ENCODE measurements around the gene PTPRJ. TPM values are rescaled to one million over a fixed set of nuclear protein-coding genes. Genes with fewer than 3 reads are reported as not detected.

PTPRJ gene
- polyA plus RNA-seq, 1 donor from 2014 or later, result 8.6 TPM

- Histone ChIP-seq H2AFZ (ENCODE audit: low read depth, low read length) (no peak overlapping the region), H3K79me2 (replicated peaks; ENCODE audit: insufficient read depth, low read length) (no peaks in the 10 kb centered on the region), H3K9me2 (ENCODE audit: insufficient read depth, low read length) (no peaks in the 10 kb centered on the region), H3K9ac (ENCODE audit: low read length) (no peak overlapping the region), H3K9me3 (ENCODE audit: low read length) (no peaks in the 10 kb centered on the region), H3K4me2 (ENCODE audit: low read length) (no peak overlapping the region), H3K27ac (ENCODE audit: low read length) (no peak overlapping the region), H3K27me3 (ENCODE audit: insufficient read depth, low read depth, low read length) (no peaks in the 10 kb centered on the region), H3K4me3 (ENCODE audit: low read length) (no peak overlapping the region), H4K20me1 (ENCODE audit: insufficient read depth) (no peaks in the 10 kb centered on the region), H3K36me3 (ENCODE audit: insufficient read depth, low read length) (no peaks in the 10 kb centered on the region), H3F3A (ENCODE audit: insufficient read depth, low read length, poor library complexity, severe bottlenecking) (no peaks in the 10 kb centered on the region)
- no peak for TF ChIP-seq MXI1 (conservative IDR thresholded peaks at IDR 0.05; ENCODE audit: poor library complexity, severe bottlenecking)
- TF ChIP-seq POLR2AphosphoS5 (IDR thresholded peaks at IDR 0.05), result no peak
- TF ChIP-seq EZH2 (IDR thresholded peaks at IDR 0.05; ENCODE audit: borderline replicate concordance, insufficient read depth, low read length, poor library complexity, severe bottlenecking), result no peak
- no peak for TF ChIP-seq SMC3 (conservative IDR thresholded peaks at IDR 0.05; ENCODE audit: poor library complexity)
- no peak for TF ChIP-seq TAF1 (IDR thresholded peaks at IDR 0.05; ENCODE audit: low read depth)
- no peak for TF ChIP-seq RAD21 (conservative IDR thresholded peaks at IDR 0.05)
- no peak for TF ChIP-seq EP300 (conservative IDR thresholded peaks at IDR 0.05; ENCODE audit: poor library complexity, severe bottlenecking)
- TF ChIP-seq, protein P1, sequence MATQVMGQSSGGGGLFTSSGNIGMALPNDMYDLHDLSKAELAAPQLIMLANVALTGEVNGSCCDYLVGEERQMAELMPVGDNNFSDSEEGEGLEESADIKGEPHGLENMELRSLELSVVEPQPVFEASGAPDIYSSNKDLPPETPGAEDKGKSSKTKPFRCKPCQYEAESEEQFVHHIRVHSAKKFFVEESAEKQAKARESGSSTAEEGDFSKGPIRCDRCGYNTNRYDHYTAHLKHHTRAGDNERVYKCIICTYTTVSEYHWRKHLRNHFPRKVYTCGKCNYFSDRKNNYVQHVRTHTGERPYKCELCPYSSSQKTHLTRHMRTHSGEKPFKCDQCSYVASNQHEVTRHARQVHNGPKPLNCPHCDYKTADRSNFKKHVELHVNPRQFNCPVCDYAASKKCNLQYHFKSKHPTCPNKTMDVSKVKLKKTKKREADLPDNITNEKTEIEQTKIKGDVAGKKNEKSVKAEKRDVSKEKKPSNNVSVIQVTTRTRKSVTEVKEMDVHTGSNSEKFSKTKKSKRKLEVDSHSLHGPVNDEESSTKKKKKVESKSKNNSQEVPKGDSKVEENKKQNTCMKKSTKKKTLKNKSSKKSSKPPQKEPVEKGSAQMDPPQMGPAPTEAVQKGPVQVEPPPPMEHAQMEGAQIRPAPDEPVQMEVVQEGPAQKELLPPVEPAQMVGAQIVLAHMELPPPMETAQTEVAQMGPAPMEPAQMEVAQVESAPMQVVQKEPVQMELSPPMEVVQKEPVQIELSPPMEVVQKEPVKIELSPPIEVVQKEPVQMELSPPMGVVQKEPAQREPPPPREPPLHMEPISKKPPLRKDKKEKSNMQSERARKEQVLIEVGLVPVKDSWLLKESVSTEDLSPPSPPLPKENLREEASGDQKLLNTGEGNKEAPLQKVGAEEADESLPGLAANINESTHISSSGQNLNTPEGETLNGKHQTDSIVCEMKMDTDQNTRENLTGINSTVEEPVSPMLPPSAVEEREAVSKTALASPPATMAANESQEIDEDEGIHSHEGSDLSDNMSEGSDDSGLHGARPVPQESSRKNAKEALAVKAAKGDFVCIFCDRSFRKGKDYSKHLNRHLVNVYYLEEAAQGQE (IDR thresholded peaks at IDR 0.05; ENCODE audit: borderline replicate concordance), result no peak
- no peak for TF ChIP-seq CTCF (IDR thresholded peaks at IDR 0.05; ENCODE audit: poor library complexity, severe bottlenecking)
Observed at GRCh38 chr11:48169259-48169658, 188.9 kb downstream of the PTPRJ start.

- Histone ChIP-seq H4K20me1 (ENCODE audit: insufficient read depth) (no peaks in the 10 kb centered on the region), H3K27me3 (ENCODE audit: insufficient read depth, low read depth, low read length) (no peaks in the 10 kb centered on the region), H3K4me2 (ENCODE audit: low read length) (no peak overlapping the region), H3K9me3 (ENCODE audit: low read length) (no peaks in the 10 kb centered on the region), H3K79me2 (replicated peaks; ENCODE audit: insufficient read depth, low read length) (no peaks in the 10 kb centered on the region), H3K9ac (ENCODE audit: low read length) (no peak overlapping the region), H3F3A (ENCODE audit: insufficient read depth, low read length, poor library complexity, severe bottlenecking) (no peaks in the 10 kb centered on the region), H3K27ac (ENCODE audit: low read length) (no peak overlapping the region), H3K36me3 (ENCODE audit: insufficient read depth, low read length) (no peaks in the 10 kb centered on the region), H3K4me3 (ENCODE audit: low read length) (no peak overlapping the region), H3K9me2 (ENCODE audit: insufficient read depth, low read length) (no peaks in the 10 kb centered on the region), H2AFZ (ENCODE audit: low read depth, low read length) (no peak overlapping the region)
- TF ChIP-seq RAD21 (conservative IDR thresholded peaks at IDR 0.05) (no peak), TAF1 (IDR thresholded peaks at IDR 0.05; ENCODE audit: low read depth) (no peak), POLR2AphosphoS5 (IDR thresholded peaks at IDR 0.05) (no peak)
- TF ChIP-seq, protein P1 (IDR thresholded peaks at IDR 0.05; ENCODE audit: borderline replicate concordance), result no peak
Observed at GRCh38 chr11:48169717-48170116, 189.4 kb downstream of the PTPRJ start.
